Right atrium auricular region (tissue), 2 donors: Measurements from ENCODE around the gene KREMEN2. TPM values are rescaled to one million over a fixed set of nuclear protein-coding genes. Genes with fewer than 3 reads are reported as not detected.

ENCODE experiments used
- DNase-seq: peaks from one replicate; pipeline ENCODE4 v3.0.0-alpha.2; 2019; ENCODE audit warnings: low spot score
- H3K27ac ChIP-seq, 2 donors: fragments of 200-600 bp; sonication (generic); 1 replicate in 1 of 2; 2 replicates in 1 of 2; pipeline ENCODE4 v1.5.1; 2016 to 2019
- H3K27me3 ChIP-seq, 2 donors: fragments of 200-600 bp; sonication (generic); one replicate each; pipeline versions ENCODE4 v1.5.1 to v1.6.0; 2017 to 2019
- H3K36me3 ChIP-seq: fragments of 200-600 bp; sonication (generic); one replicate; pipeline ENCODE4 v1.5.1; 2016
- H3K4me1 ChIP-seq, 2 donors: fragments of 200-600 bp; sonication (generic); one replicate each; pipeline versions ENCODE4 v1.5.1 to v1.6.0; 2017 to 2019
- H3K4me3 ChIP-seq, 2 donors: fragments of 200-600 bp; sonication (generic); 1 replicate in 1 of 2; 2 replicates in 1 of 2; pipeline ENCODE4 v1.5.1; 2017 to 2019; ENCODE audit warnings: mild to moderate bottlenecking in 1 of 2, moderate library complexity in 1 of 2
- H3K9me3 ChIP-seq, 2 donors: fragments of 200-600 bp; sonication (generic); one replicate each; pipeline ENCODE4 v1.5.1; 2019
- CTCF ChIP-seq, 2 donors: fragments of 200-600 bp; sonication (generic); IDR thresholded peaks; one replicate each; pipeline ENCODE4 v1.5.1; 2019; ENCODE audit warnings: antibody characterized with exemption in 2 of 2
- total RNA-seq, 2 donors: library from RNA; depleted of rRNA; stranded (reverse); fragments of >200 nt; gene quantifications; one replicate each; pipeline ENCODE4 v1.1.0, GENCODE V29; 2016

Gene KREMEN2
- total RNA-seq, 2 donors from 2014 or later: not detected

- Histone ChIP-seq H3K9me3 (no peaks in the 10 kb centered on the region), H3K36me3 (no peaks in the 10 kb centered on the region), H3K27me3 (peaks cover 5 to 7% of the 10 kb centered on the region in 2 donors), H3K4me1 (peaks cover 0 to 36% of the 10 kb centered on the region in 2 donors), H3K4me3 (no peak overlapping the region), H3K27ac (no peak overlapping the region)
- no peak for DNase-seq
- no peak for TF ChIP-seq CTCF (IDR thresholded peaks at IDR 0.05)
These were observed 8.1 kb downstream of the KREMEN2 start for GRCh38 chr16:2971985-2972784.

GRCh38 chr16:2973093-2973492 lies 9.0 kb downstream of the KREMEN2 start:
- no peaks in the 10 kb centered on the region for H3K36me3 ChIP-seq
- no peak overlapping the region for H3K27ac ChIP-seq
- no peak for DNase-seq
- H3K4me3 ChIP-seq: no peak overlapping the region
- TF ChIP-seq CTCF (IDR thresholded peaks at IDR 0.05): no peak
- no peaks in the 10 kb centered on the region for H3K9me3 ChIP-seq
- peaks cover 0 to 27% of the 10 kb centered on the region in 2 donors for H3K4me1 ChIP-seq
- H3K27me3 ChIP-seq: no peaks in the 10 kb centered on the region

- no peaks in the 10 kb centered on the region for H3K36me3 ChIP-seq
- H3K9me3 ChIP-seq: no peaks in the 10 kb centered on the region
- DNase-seq: no peak
- no peak overlapping the region for H3K27ac ChIP-seq
- no peaks in the 10 kb centered on the region for H3K27me3 ChIP-seq
- TF ChIP-seq CTCF (IDR thresholded peaks at IDR 0.05): no peak
- H3K4me1 ChIP-seq: peaks cover 0 to 20% of the 10 kb centered on the region in 2 donors
- H3K4me3 ChIP-seq: no peak overlapping the region
These were observed 9.7 kb downstream of the KREMEN2 start for GRCh38 chr16:2973605-2974318.

- Histone ChIP-seq H3K9me3 (no peaks in the 10 kb centered on the region), H3K27me3 (no peaks in the 10 kb centered on the region), H3K4me1 (peaks cover 0 to 19% of the 10 kb centered on the region in 2 donors), H3K36me3 (no peaks in the 10 kb centered on the region), H3K4me3 (no peak overlapping the region), H3K27ac (no peak overlapping the region)
- no peak for TF ChIP-seq CTCF (IDR thresholded peaks at IDR 0.05)
- DNase-seq: no peak
These were observed 10.4 kb downstream of the KREMEN2 start for GRCh38 chr16:2974319-2975056.

GRCh38 chr16:2975161-2975795 lies 11.2 kb downstream of the KREMEN2 start:
- no peaks in the 10 kb centered on the region for H3K36me3 ChIP-seq
- DNase-seq: no peak
- no peak overlapping the region for H3K27ac ChIP-seq
- TF ChIP-seq CTCF (IDR thresholded peaks at IDR 0.05): no peak
- peaks cover 0 to 19% of the 10 kb centered on the region in 2 donors for H3K4me1 ChIP-seq
- H3K9me3 ChIP-seq: no peaks in the 10 kb centered on the region
- H3K27me3 ChIP-seq: no peaks in the 10 kb centered on the region
- no peak overlapping the region for H3K4me3 ChIP-seq
